Endometrial microvascular endothelial cells (primary cell): ENCODE measurements around the gene ACTMAP. TPM values are rescaled to one million over a fixed set of nuclear protein-coding genes. Genes with fewer than 3 reads are reported as not detected.

Experiments
- in situ Hi-C: cut with HindIII; loops from 2 replicates; pipeline ENCODE4 v1.10.0; 2017; ENCODE audit warnings: low sequenced_read_pairs, low pct_unique_long_range_greater_than_20kb; ENCODE audit errors: inconsistent ontology term
- total RNA-seq: library from RNA; depleted of rRNA; stranded (reverse); fragments of >200 nt; gene quantifications from one replicate; pipeline ENCODE4 v1.2.3, GENCODE V29; 2015; ENCODE audit errors: inconsistent ontology term

The ACTMAP gene
- total RNA-seq, 1 donor from 2014 or later = 2.0 TPM

DNA sequence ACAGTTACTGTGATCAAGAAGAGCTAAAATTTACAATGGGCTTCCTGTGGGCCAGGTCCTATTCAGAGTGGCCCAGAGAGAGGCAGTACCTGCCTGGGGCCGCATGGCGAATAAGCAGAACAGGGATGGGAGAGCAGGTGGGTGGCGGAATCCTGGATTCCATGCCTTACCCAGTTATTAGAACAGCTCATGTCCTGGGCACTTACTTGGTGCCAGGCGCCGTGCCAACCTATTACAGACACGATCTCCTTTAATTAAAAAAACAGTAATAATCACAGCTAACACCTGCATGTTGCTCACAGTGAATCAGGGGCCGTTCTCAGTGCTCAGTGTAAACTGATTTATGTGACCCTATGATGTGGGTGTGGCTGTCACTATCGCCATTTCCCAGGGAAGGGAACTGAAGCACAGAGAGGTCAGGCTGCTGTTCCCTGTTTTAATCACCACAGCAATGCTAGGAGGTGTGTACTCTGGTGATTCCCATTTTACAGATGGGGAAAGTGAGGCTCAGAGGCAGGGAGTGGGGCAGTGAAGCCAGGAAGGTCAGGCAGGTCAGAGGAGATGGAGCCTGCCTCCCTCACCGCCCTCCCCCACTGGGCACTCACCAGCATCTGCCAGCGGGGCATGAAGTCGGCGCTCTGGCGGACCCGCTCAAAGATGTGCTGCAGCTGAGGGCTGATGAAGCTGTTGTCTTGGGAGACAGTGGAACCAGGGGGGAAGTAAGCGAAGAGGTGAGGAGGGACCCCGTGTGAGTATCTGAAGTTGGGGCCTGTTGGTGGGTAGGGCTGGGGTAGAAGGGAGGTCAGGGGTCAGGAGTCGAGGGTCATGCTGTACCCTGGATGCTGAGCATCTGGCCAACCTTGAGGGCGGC lies 45.6 kb downstream of the ACTMAP start:
- in situ Hi-C loops = no loop called here

DNA sequence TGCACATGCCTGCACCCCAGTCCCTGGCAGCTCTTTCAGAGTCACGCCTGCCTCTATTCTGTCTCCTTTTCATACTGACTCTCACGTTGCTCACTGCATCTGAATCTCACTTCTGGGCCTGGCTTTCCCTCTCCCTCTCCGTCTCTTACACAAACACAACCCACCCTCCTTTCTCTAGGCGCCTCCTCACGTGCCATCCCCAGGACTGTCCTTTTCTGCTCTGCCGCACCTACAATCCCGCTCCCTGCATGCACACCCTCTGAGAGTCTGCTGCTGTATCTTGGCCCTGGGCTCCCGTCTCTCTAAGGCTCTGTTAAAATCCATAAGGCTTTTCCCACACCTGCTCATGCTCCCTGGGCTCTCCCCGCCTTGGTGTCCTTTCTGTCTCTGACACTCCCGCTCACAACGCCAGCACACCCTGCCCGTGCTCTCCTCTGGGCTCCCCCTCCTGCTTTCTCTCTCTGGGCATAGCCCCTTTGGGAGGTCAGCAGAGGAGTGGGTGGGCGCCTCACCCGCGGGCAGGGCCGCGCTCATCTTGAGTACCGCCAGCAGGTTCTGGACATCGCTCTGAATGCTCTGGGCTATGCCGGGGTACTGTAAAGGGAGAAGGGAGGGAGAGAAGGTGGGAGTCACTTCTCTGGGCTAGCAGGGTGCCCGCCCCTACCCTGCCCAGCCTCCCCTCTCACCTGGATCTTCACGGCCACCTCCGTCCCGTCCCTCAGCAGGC lies 47.1 kb downstream of the ACTMAP start:
- in situ Hi-C loops = no loop called here

DNA sequence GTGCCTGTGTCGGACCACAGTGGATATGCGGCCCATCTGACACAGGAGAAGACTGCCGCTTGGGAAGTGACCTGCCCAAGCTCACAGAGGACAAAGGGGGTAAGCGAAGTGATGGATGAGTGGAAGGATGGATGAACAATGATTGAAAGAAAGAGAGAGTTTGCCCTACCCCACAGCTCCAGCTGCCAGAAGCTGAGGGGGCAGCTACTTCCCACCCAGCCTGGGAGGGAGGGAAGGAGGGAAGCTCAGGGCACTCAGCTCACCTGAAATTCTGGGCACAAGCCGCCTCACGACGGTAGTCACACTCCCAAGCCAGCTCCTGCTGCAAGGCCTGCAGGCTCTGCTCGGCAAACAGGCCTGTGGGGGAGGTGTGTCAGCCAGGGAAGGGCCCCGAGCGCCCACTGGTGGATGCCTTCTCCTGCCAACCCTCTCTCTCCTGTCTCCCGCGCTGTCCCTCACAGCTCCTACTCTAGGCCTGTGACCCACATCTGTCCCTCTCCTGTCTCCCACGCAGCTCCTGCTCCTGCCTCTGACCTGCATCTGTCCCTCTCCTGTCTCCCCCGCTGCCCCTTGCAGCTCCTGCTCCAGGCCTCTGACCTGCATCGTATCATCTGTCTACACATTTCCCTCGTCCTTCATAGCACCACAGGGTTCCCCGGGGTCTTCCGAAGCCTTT lies 47.8 kb downstream of the ACTMAP start:
- in situ Hi-C loops = no loop called here

DNA sequence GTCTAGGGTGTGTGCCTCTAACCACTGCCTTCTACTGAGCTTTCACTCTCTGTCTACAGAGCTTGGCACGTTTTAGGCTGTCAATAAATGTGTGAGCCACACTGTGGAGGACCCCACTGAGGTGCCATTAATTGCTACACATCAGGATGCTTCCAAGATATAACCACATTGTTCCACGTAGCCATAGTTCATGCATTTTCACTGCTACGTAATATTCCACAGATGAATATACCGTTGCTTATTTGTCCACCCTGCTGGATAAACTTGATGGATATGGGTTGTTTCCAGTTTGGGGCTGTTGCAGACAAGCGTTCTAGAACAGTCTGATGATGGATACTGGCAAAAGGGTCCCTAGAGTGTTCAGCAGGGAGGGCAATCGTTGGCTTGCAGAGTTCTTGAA lies 48.5 kb downstream of the ACTMAP start:
- in situ Hi-C loops = no loop called here

DNA sequence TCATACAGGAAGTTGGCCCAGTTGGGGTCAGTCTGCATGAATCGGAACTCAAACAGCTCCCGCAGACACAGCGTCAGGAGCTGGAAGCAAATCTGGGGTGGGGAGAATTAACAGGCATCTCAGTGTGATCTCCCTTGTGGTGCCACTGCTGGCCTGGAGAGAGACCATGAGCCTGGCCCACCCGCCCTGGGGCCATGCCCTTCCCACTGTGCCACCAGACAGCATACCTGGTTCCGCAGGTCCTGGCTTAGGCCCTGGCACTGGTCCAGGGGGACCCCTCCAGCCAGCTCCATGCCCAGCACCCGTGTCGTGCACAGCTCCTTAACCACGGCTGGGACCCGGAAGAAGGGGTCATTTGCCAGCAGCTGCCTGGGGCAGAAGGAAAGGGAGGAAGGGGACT lies 50.2 kb downstream of the ACTMAP start:
- in situ Hi-C loops = no loop called here

DNA sequence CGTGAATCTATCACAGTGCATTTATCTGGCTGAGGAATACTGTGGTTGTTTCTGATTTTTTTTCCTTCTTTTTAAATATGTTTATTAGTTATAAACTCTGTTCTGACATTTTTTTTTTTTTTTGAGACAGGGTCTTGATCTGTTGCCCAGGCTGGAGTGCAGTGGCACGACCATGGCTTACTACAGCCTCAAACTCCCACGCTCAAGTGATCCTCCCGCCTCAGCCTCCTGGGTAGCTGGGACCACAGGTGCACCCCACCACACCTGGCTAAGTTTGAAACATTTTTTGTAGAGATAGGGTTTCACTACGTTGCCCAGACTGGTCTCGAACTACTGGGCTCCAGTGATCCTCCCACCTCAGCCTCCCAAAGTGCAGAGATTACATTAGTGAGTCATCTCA lies 53.3 kb downstream of the ACTMAP start:
- in situ Hi-C loops = no loop called here

DNA sequence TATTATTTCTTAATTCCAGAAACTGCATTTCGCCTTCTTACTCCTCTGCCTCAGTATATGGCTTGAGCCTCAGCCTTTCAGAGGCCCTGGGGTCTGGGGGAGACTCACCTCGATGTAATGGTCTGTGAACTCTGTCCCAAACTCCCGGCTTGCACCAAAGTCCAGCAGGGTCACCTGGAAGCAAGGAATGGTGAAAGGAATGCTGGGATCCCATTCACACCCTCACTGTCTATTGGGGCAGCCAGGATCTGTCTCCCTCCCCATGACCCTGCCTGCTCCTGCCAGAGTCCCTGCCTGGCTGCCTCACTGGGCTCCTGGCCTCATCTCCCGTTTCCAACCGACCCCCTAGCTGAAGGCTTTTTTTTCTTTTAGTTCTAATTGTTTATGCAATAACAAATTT lies 54.4 kb downstream of the ACTMAP start:
- in situ Hi-C loops = no loop called here

DNA sequence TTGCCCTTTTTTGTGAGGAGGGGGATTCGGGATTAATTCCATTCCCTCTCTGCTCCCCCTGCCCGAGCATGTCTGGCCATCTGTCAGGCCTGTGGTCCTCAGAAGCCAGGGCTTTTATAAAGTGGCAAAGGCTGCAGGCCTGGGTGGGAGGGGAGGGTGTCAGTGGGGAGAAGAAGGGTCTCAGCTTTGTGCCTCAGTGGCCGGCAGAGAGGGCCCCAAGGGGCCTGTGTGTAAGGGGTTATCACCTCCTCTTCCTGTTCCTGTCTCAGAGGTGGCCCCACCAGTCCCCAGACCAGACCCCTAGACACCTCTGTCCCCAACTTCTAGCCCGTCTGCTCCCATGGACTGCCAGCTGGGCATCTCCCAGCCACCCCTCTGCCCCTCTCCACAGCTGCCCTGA lies 56.4 kb downstream of the ACTMAP start:
- in situ Hi-C loops = no loop called here

DNA sequence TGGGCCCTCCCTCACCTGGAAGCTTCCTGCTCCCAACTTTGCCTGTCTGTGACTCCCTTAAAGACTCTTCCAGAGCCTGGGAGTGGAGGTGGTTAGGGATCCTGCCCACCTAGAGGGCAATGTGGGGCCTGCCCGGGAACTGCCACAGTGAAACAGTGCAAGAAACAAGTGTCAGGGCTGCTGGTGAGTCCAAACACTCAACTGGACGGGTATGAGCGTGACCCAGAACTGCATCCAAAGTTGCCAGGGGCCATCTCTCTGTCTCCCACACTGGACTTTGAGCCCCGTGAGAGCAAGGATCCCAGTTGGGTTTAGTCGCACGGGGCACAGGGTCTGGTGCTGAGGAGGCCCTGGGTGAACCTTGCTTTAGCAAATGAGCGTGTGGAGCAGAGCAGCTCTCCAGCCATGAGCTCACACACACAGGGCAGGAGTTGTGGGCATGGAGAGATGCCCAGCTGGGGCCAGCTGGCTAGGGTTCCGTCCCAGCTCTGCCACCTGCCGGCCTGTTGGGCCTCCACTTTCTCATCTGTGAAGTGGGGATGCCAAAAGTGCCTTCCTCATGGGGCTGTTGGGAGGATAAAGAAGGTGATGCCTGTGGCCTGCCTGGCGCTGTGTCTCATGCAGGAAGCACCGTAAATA lies 57.0 kb downstream of the ACTMAP start:
- in situ Hi-C loops = no loop called here

DNA sequence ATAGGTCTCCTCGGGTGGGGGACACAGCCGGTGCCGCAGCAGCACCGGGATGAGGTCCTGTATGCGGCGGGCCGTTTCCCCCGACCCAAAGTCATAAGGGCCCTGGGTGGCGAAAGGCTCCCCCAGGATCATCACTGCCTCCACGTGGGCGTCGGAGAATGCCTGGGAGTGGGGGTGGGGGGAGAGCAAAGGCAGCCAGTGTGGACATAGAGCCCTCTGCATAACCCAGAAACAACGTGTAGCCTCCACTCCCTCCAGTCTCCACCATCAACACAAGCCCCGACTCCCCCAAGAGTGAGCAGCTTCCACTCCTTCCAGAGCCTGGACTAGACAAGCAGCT lies 58.1 kb downstream of the ACTMAP start:
- in situ Hi-C loops = no loop called here

DNA sequence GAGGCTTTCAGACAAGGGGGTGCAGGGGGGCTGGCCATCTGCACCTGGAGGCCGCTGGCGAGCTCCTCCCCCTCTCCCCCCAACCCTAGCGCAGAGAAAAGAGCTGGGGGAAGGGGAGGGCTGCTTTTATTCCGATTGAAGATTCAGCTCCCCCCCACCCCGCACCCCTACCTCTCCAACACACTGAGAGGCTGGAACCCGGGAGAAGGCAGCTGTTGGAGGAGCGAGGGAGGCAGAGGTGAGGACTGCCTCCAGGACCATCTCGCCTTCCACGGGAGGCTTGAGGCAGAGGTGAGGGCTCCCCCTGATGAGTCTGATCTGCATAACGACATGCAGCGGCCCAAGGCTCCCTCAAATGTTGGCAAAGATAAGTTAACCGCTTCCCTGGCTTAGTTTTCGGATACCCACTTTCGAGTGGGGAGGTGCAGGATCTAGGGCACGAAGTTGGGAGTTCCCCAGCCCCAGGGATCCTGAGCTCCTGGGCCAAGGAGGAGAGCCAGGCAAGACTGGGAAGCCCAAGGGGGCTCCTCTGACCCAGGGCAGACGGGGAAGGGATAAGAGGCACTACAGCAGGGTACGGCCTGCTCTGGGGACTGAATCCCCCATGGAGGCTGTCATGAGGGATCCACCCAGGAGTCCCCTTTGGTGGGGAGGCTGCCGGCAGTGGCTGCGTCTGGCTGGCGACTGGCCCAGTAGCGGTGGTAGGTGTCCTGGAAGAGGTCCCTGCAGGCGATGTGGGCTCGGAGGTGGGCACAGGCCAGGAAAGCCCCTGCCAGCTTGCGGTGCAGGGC lies 58.7 kb downstream of the ACTMAP start:
- in situ Hi-C loops = no loop called here

Other genes with a start within 250 kb of the ACTMAP start
- gene SHKBP1, start 173.6 kb downstream of the ACTMAP start, total RNA-seq = 107 TPM
- gene LTBP4, start 149.1 kb downstream of the ACTMAP start, total RNA-seq = 11.6 TPM
- 33.1 TPM for gene NUMBL, start 59.8 kb downstream of the ACTMAP start, total RNA-seq
- gene COQ8B, start 33.6 kb downstream of the ACTMAP start, total RNA-seq = 26.2 TPM
- 20.5 TPM for gene ITPKC, start 33.4 kb downstream of the ACTMAP start, total RNA-seq
- gene SNRPA, start 726 bp upstream of the ACTMAP start, total RNA-seq = 80.3 TPM
- not detected for gene MIA, start 25.0 kb upstream of the ACTMAP start, total RNA-seq
- gene RAB4B, start 27.8 kb upstream of the ACTMAP start, total RNA-seq = 30.0 TPM
- 121 TPM for gene EGLN2, start 48.7 kb upstream of the ACTMAP start, total RNA-seq
- not detected for gene CYP2A6, start 100.0 kb upstream of the ACTMAP start, total RNA-seq
- gene CYP2A7, start 131.8 kb upstream of the ACTMAP start, total RNA-seq = not detected
- gene CYP2B6, start 240.8 kb upstream of the ACTMAP start, total RNA-seq = not detected